Ovary (tissue), 3 donors: Measurements from ENCODE around the gene TMEM80.

ENCODE experiments used
- POLR2A ChIP-seq: fragments of 450-650 bp; IDR thresholded peaks from one replicate; pipeline ENCODE4 v1.6.1; 2017; ENCODE audit warnings: antibody characterized with exemption, mild to moderate bottlenecking, moderate library complexity
- TF ChIP-seq, protein P1 (sequence below), 3 donors: fragments of 450-650 bp in 2 of 3; fragments of 200-600 bp in 1 of 3; IDR thresholded peaks; one replicate each; pipeline versions ENCODE4 v1.5.1 to v1.8.0; 2016 to 2022; ENCODE audit warnings: antibody characterized with exemption in 3 of 3, mild to moderate bottlenecking in 1 of 3
- donor health status: DM: no; HTN: no; CAD: no.

- TF ChIP-seq, protein P1, sequence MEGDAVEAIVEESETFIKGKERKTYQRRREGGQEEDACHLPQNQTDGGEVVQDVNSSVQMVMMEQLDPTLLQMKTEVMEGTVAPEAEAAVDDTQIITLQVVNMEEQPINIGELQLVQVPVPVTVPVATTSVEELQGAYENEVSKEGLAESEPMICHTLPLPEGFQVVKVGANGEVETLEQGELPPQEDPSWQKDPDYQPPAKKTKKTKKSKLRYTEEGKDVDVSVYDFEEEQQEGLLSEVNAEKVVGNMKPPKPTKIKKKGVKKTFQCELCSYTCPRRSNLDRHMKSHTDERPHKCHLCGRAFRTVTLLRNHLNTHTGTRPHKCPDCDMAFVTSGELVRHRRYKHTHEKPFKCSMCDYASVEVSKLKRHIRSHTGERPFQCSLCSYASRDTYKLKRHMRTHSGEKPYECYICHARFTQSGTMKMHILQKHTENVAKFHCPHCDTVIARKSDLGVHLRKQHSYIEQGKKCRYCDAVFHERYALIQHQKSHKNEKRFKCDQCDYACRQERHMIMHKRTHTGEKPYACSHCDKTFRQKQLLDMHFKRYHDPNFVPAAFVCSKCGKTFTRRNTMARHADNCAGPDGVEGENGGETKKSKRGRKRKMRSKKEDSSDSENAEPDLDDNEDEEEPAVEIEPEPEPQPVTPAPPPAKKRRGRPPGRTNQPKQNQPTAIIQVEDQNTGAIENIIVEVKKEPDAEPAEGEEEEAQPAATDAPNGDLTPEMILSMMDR (IDR thresholded peaks at IDR 0.05), result no peak
- peak; percentile 13 for TF ChIP-seq POLR2A
Observed at GRCh38 chr11:694563-695287, 891 bp upstream of the TMEM80 start, which contains the start of gene DEAF1.
